Measurements from ENCODE around the gene P3H4. TPM values are rescaled to one million over a fixed set of nuclear protein-coding genes. Genes with fewer than 3 reads are reported as not detected.

Gene P3H4
- polyA plus RNA-seq, 2 of the 4 experiments (the other 2 are of a cell fraction) = 36.0 to 52.8 TPM

- POLR2A ChIA-PET = interaction anchor here (0.9 to 2.3 kb wide), 7 partner anchors 11 to 85 kb away, joined by 3 to 17 read pairs (median 4); partner anchors contain the start of genes FKBP10 and JUP
- ATAC-seq = no peak
Observed at GRCh38 chr17:41773731-41774193, 38.0 kb downstream of the P3H4 start.

GRCh38 chr17:41773190-41773588 is 38.6 kb downstream of the P3H4 start:
- DNase-seq (ENCODE audit: low read depth in 1 of 2, low spot score in 1 of 2) (peak; percentile 89 to 90), FAIRE-seq (no peak), ATAC-seq (peak; percentile 46 to 58)
- 7% methylated on average over 12 of the region's 12 CpGs for WGBS (ENCODE audit: missing lambda C conversion rate)
- H3K4me1 ChIP-seq = peaks cover 67% of the 10 kb centered on the region
- H3K4me3 ChIP-seq = 0 out of 3 replicates have a peak overlapping the region, but pooled peaks have one; percentile 7
- POLR2A ChIA-PET = interaction anchor here (0.9 to 2.3 kb wide), 7 partner anchors 10 to 85 kb away, joined by 3 to 17 read pairs (median 4); partner anchors contain the start of genes FKBP10 and JUP
- no peaks in the 10 kb centered on the region for H3K9me3 ChIP-seq
- CTCF ChIA-PET = interaction anchor here (52.0 to 96.0 kb wide), 2 partner anchors 15 to 23 kb away, joined by 3262 read pairs; partner anchors contain the start of genes FKBP10, GAST, HAP1 and JUP
- H3K4me2 ChIP-seq = peak overlapping the region; percentile 87
- peak overlapping the region; percentile 89 to 93 for H3K27ac ChIP-seq
- TF ChIP-seq PBX3 (IDR thresholded peaks at IDR 0.05) = no peak
- TF ChIP-seq NFE2L2 (conservative IDR thresholded peaks at IDR 0.05; ENCODE audit: low read length) = no peak
- TF ChIP-seq NR3C1 (IDR thresholded peaks at IDR 0.05) = no peak
- no peak for TF ChIP-seq MAFK (IDR thresholded peaks at IDR 0.05; ENCODE audit: partially characterized antibody)
- TF ChIP-seq EHF (CRISPR knock-in tag; IDR thresholded peaks at IDR 0.05) = peak; percentile 27; the same call in 1 of the 2 replicates
- TF ChIP-seq RAD21 (conservative IDR thresholded peaks at IDR 0.05 in 1 of 2, IDR thresholded peaks at IDR 0.05 in 1 of 2) = peak in 1 of 2 experiments; percentile 3; a peak in 1 of 5 replicates
- TF ChIP-seq GATA3 (IDR thresholded peaks at IDR 0.05; ENCODE audit: borderline replicate concordance) = peak; percentile 27; the same call in 1 of the 2 replicates
- no peak for TF ChIP-seq CTCF (IDR thresholded peaks at IDR 0.05)
- no peak for TF ChIP-seq EP300 (IDR thresholded peaks at IDR 0.05)
- no peak for TF ChIP-seq ESRRA (IDR thresholded peaks at IDR 0.05; ENCODE audit: borderline replicate concordance, low read length)
- TF ChIP-seq FOSL2 (IDR thresholded peaks at IDR 0.05) = peak; percentile 51; the same call in 1 of the 2 replicates
- peak; percentile 74 for TF ChIP-seq FOSL2 (CRISPR knock-in tag; IDR thresholded peaks at IDR 0.05)
- no peak for TF ChIP-seq ATOH8 (CRISPR knock-in tag; IDR thresholded peaks at IDR 0.05; ENCODE audit: low read depth)
- 0 out of 5 replicates have a peak, but pooled peaks of 1 of the 2 experiments have one; percentile 25 for TF ChIP-seq JUN (IDR thresholded peaks at IDR 0.05)
- TF ChIP-seq HOXB13 (CRISPR knock-in tag; IDR thresholded peaks at IDR 0.05; ENCODE audit: low read depth) = no peak
- TF ChIP-seq MAX (IDR thresholded peaks at IDR 0.05) = peak; percentile 53; the same call in 1 of the 2 replicates
- no peak for TF ChIP-seq CHD2 (IDR thresholded peaks at IDR 0.05; ENCODE audit: low read length, partially characterized antibody)
- TF ChIP-seq TP53 (CRISPR knock-in tag; IDR thresholded peaks at IDR 0.05) = no peak
- peak; percentile 39 for TF ChIP-seq ZFP36 (IDR thresholded peaks at IDR 0.05; ENCODE audit: borderline replicate concordance, partially characterized antibody)
- peak; percentile 17; the same call in 1 of the 3 replicates for TF ChIP-seq SMC3 (IDR thresholded peaks at IDR 0.05)
- no peak for TF ChIP-seq CEBPB (IDR thresholded peaks at IDR 0.05)
- no peak for TF ChIP-seq KDM5A (IDR thresholded peaks at IDR 0.05)
- TF ChIP-seq TFCP2L1 (CRISPR knock-in tag; IDR thresholded peaks at IDR 0.05) = no peak
- no peak for TF ChIP-seq FOXS1 (CRISPR knock-in tag; IDR thresholded peaks at IDR 0.05)
- no peak for TF ChIP-seq CBX2 (IDR thresholded peaks at IDR 0.05; ENCODE audit: borderline replicate concordance, low read depth)
- no peak for TF ChIP-seq HMGXB4 (CRISPR knock-in tag; IDR thresholded peaks at IDR 0.05; ENCODE audit: borderline replicate concordance)
- TF ChIP-seq E2F6 (IDR thresholded peaks at IDR 0.05; ENCODE audit: borderline replicate concordance, low read depth) = peak; percentile 38; the same call in 1 of the 2 replicates
- TF ChIP-seq ELK1 (IDR thresholded peaks at IDR 0.05; ENCODE audit: low read depth, low read length) = no peak

More at GRCh38 chr17:41773731-41774193, 38.0 kb downstream of the P3H4 start:
- CTCF ChIA-PET = interaction anchor here (1.8 to 96.0 kb wide), 3 partner anchors 14 to 78 kb away, joined by 4 to 3262 read pairs (median 3262); partner anchors contain the start of genes FKBP10, GAST, HAP1 and JUP
- H3K4me3 ChIP-seq = 0 out of 3 replicates have a peak overlapping the region, but pooled peaks have one; percentile 7
- 46% methylated on average over 8 of the region's 8 CpGs for WGBS (ENCODE audit: missing lambda C conversion rate)
- no peaks in the 10 kb centered on the region for H3K9me3 ChIP-seq
- H3K4me1 ChIP-seq = peaks cover 73% of the 10 kb centered on the region
- FAIRE-seq (no peak), DNase-seq (ENCODE audit: low read depth in 1 of 2, low spot score in 1 of 2) (no peak)
- no peak for TF ChIP-seq TP53 (CRISPR knock-in tag; IDR thresholded peaks at IDR 0.05)
- no peak for TF ChIP-seq HOXB5 (CRISPR knock-in tag; IDR thresholded peaks at IDR 0.05)
- 0 out of 5 replicates have a peak, but pooled peaks of 1 of the 2 experiments have one; percentile 6 for TF ChIP-seq JUN (IDR thresholded peaks at IDR 0.05)
- peak overlapping the region; percentile 87 for H3K4me2 ChIP-seq
- peak overlapping the region; percentile 89 to 93 for H3K27ac ChIP-seq

All from A549 (cell line).